ENCODE measurements around the gene DRGX.

Gene DRGX

DNA sequence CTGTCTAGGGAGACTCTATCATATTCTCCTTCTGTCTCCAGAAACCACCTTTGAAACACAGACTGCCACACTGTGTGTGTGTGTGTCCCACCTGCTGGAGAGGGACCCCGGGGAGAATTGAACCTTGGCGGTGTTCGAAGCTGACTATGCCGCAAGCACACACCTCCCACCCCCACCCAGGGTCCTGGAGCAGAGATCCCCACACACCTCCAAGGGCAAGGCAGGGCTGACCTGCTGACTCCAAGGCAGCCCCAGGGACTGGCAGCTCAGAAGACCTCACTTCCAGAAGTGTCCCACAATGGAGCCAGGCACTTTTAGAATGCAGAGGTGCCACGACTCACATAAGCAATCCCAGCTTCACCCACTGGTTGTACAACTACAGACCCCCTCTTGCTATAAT is 13.1 kb downstream of the DRGX start:
- no peak for DNase-seq (ENCODE audit: insufficient read length, low spot score)
- TF ChIP-seq POLR2A (IDR thresholded peaks at IDR 0.05; ENCODE audit: low read depth, low read length), result no peak
- no peak for FAIRE-seq

DNA sequence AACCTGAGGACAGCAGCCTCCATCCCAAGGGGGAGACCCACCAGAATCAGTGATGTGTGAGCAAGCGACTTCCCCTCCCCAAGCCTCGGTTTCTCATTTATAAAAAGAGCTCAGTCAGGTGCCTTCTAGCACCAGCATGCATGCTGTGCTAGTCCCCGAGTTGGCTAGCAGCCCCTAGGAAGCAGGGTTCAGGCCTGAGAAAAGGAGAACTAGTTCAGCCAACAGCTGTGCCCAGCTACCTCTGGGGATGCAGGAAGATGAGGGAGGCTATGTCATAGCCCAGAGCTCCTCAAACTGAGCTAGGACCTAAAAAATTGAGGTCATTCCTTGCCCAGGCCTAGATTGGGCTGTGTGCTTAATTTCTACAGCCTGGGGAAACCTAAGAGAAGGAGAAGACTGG is 13.7 kb downstream of the DRGX start:
- TF ChIP-seq POLR2A (IDR thresholded peaks at IDR 0.05; ENCODE audit: low read depth, low read length), result no peak
- FAIRE-seq (no peak), DNase-seq (ENCODE audit: insufficient read length, low spot score) (no peak)

DNA sequence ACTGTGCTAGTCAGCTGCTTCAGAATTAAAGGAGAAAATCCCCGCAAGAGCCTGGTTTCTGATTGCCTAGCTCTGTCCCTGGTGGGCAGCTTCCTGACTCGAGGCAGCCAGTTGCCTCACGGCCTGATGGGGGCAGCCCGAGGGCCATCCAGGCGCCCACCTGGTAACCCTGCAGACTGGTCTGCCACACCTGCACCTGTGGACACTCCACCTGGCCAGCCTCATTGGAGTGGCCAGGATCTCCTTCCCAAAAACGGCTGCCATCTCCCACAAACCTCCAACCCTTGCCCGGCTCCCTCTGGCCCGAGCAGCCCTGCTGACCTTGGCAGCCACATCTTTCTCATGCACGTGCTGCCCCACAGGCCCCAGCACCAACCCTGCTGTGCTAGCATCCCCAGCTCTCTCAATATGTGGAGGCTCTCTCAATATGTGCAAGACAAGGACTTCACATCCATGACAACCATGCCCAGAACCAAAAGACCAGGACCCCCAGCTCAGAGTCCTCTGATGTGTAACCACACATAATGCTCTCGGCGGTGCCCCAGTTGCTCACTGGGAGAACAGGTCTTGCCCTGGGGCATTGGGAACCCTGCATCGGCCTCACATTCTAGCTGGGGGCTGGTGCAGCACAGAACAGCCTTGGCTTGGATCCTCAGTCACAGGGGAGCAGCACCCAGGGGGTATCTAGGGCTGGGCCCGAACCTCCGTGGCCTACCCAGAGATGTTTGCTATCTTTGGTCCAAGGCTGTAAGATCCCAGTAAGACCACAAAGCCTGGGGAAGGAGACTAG is 14.6 kb downstream of the DRGX start:
- FAIRE-seq, result no peak
- TF ChIP-seq POLR2A (IDR thresholded peaks at IDR 0.05; ENCODE audit: low read depth, low read length), result no peak
- DNase-seq (ENCODE audit: insufficient read length, low spot score), result no peak

DNA sequence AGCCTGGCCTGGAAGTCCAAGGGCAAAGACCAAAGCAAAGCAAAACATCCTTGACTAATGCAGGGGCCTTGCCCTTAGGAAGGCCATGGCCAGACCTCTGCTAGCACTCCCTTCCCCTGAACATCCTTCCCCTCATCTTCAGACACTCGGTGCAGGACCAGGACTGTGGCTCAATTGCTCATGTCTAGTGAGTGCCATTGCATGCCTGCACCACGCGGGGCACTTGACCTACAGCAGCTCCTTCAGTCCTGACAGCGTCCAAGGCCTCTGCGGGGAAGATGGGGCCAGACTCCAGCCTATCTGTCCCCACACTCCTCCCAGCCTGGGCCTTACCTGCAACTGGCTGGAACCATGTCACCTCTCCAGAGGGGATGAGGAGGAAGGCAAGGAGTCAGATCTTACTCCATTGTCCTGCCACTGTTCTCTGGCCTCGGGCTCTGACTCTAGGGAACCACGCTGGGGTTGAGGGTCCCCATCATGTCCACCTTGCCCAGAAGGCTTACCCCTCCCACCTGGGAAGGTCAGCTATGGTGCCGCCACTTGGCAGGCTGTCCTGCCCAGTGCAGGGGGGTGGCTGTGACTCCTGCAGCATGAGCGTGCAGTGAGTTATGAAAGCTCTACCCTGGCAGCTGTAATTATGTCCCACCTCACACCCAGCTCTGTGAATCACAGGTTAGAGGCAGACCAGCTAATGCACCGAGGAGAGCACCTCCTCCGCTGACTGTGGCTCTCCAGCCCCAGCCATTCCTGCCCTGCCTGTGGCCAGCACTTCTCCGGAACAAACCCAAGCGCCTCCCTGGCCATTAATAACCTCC is 16.1 kb downstream of the DRGX start:
- FAIRE-seq, result no peak
- no peak for TF ChIP-seq POLR2A (IDR thresholded peaks at IDR 0.05; ENCODE audit: low read depth, low read length)
- no peak for DNase-seq (ENCODE audit: insufficient read length, low spot score)

DNA sequence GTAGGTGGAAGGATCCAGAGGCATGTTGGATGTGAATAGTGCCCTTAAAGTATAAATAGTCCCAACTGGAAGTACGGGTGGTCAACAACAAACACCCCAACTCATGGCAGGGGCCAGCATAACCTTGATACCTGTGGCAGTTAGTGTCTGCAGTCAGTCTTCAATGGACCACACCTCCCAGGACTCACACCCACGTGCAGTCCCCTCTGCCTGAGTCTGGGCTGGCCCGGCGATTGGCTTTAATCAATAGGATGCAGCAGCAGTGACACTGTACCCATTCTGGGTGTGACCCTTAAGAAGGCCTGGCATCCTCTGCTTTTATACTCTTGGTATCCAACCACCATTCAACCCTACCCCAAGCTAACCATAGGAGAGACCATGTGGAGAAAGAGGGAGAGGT is 18.6 kb downstream of the DRGX start:
- DNase-seq (ENCODE audit: insufficient read length, low spot score), result no peak
- FAIRE-seq, result no peak
- TF ChIP-seq POLR2A (IDR thresholded peaks at IDR 0.05; ENCODE audit: low read depth, low read length), result no peak

DNA sequence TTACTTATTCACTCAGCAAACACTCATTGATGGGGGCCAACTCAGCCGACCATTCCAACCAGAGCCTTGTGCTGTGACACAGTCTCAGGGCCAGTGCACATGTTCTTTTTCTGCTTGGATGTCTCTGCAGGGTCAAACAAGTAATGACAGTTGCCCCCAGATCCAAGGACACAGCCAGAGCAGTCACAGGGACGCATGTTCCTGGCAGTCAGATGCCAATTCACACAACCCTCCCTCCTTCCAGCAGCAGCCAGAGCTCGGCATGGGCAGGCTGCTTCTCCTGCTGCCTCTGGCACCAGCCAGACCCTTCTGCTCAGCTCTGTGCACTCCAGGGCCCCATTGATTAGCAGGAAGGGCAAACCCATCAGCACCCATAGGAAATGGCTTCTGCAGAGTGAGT is 20.3 kb downstream of the DRGX start:
- DNase-seq (ENCODE audit: insufficient read length, low spot score) (no peak), FAIRE-seq (no peak)
- TF ChIP-seq POLR2A (IDR thresholded peaks at IDR 0.05; ENCODE audit: low read depth, low read length), result no peak

DNA sequence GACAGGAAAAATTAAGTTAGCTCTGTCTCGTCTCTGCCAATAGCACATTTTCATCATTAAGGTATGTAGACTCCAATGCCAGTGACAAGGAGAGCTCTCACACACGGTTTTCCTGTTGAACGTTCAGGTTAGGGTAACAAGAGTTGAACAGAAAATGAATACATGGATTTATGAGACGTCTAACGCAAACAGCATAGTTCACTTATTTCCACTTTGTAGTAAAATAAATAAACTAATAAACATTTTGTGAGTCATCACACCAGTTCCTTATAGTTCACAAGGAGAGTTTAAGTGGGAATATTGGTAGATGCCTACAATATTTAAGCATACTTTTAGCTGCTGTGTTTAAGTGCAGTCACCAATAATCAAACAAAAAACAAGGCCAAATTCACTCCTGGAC is 21.1 kb downstream of the DRGX start:
- no peak for DNase-seq (ENCODE audit: insufficient read length, low spot score)
- TF ChIP-seq POLR2A (IDR thresholded peaks at IDR 0.05; ENCODE audit: low read depth, low read length), result no peak
- no peak for FAIRE-seq

DNA sequence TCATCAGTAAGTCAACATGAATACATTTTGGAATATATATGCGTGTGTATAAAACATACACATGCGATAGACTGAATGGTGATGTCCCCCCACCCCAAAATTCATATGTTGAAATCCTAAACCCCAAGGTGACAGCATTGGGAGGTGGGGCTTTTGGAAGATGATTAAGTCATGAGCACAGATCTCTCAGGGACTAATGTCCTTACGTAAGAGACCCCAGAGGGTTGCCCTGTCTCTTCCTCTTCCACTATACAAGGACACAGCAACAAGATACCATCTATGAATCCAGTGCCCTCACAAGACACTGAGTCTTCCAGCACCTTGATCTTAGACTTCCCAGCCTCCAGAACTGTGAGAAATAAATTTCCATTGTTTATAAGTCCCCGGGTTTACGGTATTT is 22.5 kb downstream of the DRGX start:
- no peak for TF ChIP-seq POLR2A (IDR thresholded peaks at IDR 0.05; ENCODE audit: low read depth, low read length)

DNA sequence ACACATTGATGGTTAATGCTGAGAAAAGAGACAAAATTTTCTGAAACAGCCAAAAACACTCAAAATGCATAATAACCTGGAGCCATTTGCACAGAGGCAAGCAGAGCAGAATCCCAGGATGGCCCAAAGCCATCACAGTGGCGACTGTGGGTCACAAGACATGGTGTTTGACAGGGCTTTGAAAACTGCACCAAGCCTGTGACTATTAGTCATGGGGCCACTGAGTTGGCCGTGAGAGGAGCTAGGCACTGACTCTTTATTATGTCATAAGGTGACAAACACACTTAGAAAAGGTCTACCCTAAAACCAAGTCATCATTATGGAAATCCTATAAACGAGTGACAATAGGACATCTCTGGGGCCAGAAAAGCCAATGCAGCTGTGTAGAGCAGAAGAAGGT is 23.9 kb downstream of the DRGX start:
- no peak for TF ChIP-seq POLR2A (IDR thresholded peaks at IDR 0.05; ENCODE audit: low read depth, low read length)
- FAIRE-seq (no peak), DNase-seq (ENCODE audit: insufficient read length, low spot score) (no peak)

More for the DNA sequence above, 22.5 kb downstream of the DRGX start:
- no peak for DNase-seq (ENCODE audit: insufficient read length, low spot score)
- FAIRE-seq, result no peak

DNA sequence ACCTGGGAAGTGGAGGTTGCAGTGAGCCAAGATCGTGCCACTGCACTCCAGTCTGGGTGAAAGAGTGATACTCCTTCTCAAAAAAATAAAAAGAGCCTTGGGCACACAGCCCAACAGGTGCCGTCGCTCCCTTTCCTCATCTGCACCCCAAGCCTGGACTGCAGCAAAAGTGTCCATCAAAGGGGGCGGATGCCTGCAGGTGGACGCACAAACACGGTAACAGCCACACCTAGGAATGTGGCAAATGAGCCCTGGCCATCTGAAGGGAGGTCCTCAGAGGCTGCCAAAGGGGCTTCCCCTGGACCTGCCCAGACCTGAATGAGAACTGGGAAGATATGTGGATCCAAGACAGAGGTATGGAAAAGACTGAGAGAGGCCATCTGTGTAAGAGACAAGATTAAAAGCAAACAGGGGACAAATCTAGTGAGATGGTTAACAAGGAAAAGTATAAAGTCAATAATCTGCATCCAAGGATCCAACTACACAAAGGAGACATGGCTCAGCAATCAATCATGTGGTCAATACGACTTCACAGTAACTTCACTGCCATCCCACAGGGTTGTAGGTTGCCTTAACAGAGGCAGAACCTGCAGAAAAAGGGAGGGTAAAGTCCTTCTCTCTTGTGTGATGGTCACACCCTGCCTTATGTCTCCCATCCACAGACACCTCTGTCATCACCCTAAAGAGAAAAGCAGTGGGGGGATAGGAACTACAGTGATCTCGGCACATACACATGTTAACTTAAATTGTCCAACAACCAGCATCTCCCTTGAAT is 25.4 kb downstream of the DRGX start:
- DNase-seq (ENCODE audit: insufficient read length, low spot score) (no peak), FAIRE-seq (no peak)
- no peak for TF ChIP-seq POLR2A (IDR thresholded peaks at IDR 0.05; ENCODE audit: low read depth, low read length)

DNA sequence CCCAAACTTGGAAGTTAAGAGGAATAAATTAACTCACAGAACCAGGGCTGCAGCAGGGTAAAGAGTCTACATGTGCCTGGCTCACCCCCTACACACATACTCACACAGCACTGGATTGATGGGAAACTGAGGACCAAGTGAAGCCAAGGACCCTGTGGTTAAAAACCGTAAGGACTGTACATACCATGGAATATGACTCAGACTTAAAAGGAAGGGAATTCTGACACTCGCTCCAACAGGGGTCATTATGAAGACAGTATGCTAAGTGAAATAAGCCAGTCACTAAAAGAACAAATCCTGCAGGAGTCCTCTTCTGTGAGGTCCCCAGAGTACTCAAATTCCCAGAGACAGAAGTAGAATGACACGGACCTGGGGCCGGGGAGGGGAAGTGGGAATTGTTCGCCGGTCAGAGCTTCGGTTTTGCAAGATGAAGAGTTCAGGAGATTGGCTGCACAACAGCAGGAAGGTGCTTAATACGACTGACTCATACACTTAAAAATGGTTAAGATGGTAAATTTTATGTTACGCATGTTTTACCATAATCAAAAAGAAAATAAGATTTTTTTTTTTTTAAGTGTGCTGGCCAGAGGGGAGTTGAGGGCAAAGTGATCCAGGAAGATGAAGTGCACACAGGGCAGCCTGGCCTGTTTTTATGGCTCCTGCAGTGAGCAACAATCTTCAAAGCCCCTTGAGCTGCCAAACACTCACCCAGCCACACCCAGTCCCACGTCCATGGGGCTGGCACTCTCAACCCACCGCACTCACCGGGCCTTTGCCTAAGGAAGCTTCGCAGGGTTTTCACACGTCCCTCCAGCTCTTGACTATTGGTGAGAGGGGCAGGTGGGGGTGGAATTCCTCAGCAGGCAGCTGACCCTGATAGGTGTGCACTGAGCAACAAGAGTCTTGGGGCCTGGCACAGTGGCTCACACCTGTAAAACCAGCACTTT is 26.4 kb downstream of the DRGX start:
- DNase-seq (ENCODE audit: insufficient read length, low spot score) (no peak), FAIRE-seq (no peak)

DNA sequence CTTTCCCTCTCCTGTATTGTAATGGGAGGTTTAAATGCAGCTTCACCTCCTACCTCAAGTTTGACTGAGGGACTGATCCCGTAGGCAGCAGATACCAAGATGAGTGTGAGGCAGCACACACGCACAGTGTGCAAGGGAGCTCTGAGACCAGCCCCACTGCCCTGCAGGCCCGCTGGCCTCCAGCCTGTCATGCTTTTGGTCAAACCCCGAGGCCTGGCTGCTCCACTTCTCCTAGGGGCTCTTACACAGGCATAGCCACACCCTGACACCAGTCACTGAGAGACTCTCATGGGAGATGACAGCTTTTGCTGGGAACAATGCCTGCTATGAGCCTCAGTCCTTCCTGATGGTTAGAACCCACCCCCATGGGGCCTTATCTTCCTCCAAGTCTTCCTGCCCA is 27.6 kb downstream of the DRGX start:
- FAIRE-seq, result no peak
- no peak for DNase-seq (ENCODE audit: insufficient read length, low spot score)
- no peak for TF ChIP-seq POLR2A (IDR thresholded peaks at IDR 0.05; ENCODE audit: low read depth, low read length)

More for the DNA sequence above, 26.4 kb downstream of the DRGX start:
- no peak for TF ChIP-seq POLR2A (IDR thresholded peaks at IDR 0.05; ENCODE audit: low read depth, low read length)

DNA sequence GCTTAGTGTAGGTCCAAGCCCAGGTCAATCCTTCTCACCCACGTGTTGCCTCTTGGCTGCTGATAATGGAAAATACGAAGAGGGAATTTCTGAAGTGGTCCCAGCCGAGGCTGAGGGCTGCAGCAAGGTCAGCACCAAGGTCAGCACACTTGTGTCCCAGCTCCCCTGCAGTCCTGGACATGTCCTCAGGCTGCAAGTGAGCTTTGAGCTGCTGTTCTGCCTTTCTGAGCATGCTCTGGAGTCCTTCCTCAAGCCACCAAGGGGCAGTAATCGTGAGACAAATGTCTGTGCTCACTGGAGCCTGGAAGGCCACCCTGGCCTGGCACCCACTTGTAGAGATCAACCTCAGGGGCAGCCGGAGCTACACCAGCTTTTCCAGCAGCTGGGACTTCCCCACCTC is 28.3 kb downstream of the DRGX start:
- DNase-seq (ENCODE audit: insufficient read length, low spot score) (no peak), FAIRE-seq (no peak)
- no peak for TF ChIP-seq POLR2A (IDR thresholded peaks at IDR 0.05; ENCODE audit: low read depth, low read length)

Data from H54 (cell line).